GM10266 (cell line): Measurements from ENCODE around the gene DEUP1.

Source experiments
- DNase-seq: peaks from one replicate; pipeline ENCODE4 v3.0.0; 2012; ENCODE audit errors: extremely low spot score
- TF ChIP-seq, protein P1 (sequence below): IDR thresholded peaks from 2 replicates; pipeline ENCODE4 v1.5.1; 2012; ENCODE audit warnings: mild to moderate bottlenecking, low read depth; ENCODE audit not compliant: control insufficient read depth, insufficient read depth; ENCODE audit errors: missing control alignments

The DEUP1 gene

GRCh38 chr11:93324500-93324899 lies 6.0 kb upstream of the DEUP1 start:
- TF ChIP-seq, protein P1, sequence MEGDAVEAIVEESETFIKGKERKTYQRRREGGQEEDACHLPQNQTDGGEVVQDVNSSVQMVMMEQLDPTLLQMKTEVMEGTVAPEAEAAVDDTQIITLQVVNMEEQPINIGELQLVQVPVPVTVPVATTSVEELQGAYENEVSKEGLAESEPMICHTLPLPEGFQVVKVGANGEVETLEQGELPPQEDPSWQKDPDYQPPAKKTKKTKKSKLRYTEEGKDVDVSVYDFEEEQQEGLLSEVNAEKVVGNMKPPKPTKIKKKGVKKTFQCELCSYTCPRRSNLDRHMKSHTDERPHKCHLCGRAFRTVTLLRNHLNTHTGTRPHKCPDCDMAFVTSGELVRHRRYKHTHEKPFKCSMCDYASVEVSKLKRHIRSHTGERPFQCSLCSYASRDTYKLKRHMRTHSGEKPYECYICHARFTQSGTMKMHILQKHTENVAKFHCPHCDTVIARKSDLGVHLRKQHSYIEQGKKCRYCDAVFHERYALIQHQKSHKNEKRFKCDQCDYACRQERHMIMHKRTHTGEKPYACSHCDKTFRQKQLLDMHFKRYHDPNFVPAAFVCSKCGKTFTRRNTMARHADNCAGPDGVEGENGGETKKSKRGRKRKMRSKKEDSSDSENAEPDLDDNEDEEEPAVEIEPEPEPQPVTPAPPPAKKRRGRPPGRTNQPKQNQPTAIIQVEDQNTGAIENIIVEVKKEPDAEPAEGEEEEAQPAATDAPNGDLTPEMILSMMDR, result no peak

GRCh38 chr11:93326681-93327080 lies 3.9 kb upstream of the DEUP1 start:
- TF ChIP-seq, protein P1, result no peak
- no peak for DNase-seq

More at GRCh38 chr11:93324500-93324899, 6.0 kb upstream of the DEUP1 start:
- no peak for DNase-seq

- DNase-seq, result no peak
- TF ChIP-seq, protein P1, result no peak
Observed at GRCh38 chr11:93329936-93330445, 551 bp upstream of the DEUP1 start.

- DNase-seq, result no peak
- TF ChIP-seq, protein P1, result no peak
Observed at GRCh38 chr11:93340223-93340622, 9.7 kb downstream of the DEUP1 start.

DNA sequence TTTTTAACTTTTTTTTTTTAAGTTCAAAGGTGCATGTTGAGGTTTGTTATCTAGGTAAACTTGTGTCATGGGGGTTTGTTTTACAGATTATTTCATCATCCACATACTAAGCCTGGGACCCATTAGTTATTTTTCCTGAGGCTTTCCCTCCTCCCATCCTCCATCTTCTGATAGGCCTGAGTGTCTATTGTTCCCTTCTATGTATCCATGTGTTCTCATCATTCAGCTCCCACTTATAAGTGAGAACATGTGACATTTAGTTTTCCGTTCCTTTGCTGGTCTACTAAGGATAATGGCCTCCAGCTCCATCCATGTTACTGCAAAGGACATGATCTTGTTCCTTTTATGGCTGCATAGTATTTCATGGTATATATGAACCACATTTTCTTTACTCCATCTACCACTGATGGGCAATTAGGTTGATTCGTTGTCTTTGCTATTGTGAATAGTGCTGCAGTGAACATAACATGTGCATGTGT lies 14.4 kb downstream of the DEUP1 start:
- TF ChIP-seq, protein P1, result no peak

GRCh38 chr11:93348930-93349329 lies 18.4 kb downstream of the DEUP1 start:
- TF ChIP-seq, protein P1, result no peak
- no peak for DNase-seq

More for the DNA sequence above, 14.4 kb downstream of the DEUP1 start:
- no peak for DNase-seq

- DNase-seq, result no peak
- TF ChIP-seq, protein P1, result no peak
Observed at GRCh38 chr11:93350835-93351234, 20.3 kb downstream of the DEUP1 start.
